Breast epithelium (tissue), 4 donors: ENCODE data around the gene CPTP. TPM values are rescaled to one million over a fixed set of nuclear protein-coding genes. Genes with fewer than 3 reads are reported as not detected.

ENCODE experiments used
- DNase-seq, 2 donors: peaks; one replicate each; pipeline ENCODE4 v3.0.0-alpha.2; 2019; ENCODE audit warnings: low spot score in 2 of 2
- H3K27ac ChIP-seq, 2 donors: fragments of 200-600 bp; sonication (generic) in 1 of 2; one replicate each; pipeline ENCODE4 v1.5.1; 2016 to 2019; ENCODE audit warnings: mild to moderate bottlenecking in 1 of 2
- H3K27me3 ChIP-seq, 2 donors: fragments of 200-600 bp; sonication (generic) in 1 of 2; one replicate each; pipeline versions ENCODE4 v1.5.1 to v1.6.0; 2017 to 2019; ENCODE audit warnings: control low read depth in 1 of 2, mild to moderate bottlenecking in 1 of 2
- H3K36me3 ChIP-seq: fragments of 200-600 bp; one replicate; pipeline ENCODE4 v1.5.1; 2019
- H3K4me1 ChIP-seq, 2 donors: fragments of 200-600 bp; sonication (generic); one replicate each; pipeline ENCODE4 v1.5.1; 2016 to 2019; ENCODE audit warnings: control low read depth in 1 of 2
- H3K4me3 ChIP-seq, 3 donors: fragments of 200-600 bp; sonication (generic); 1 replicate in 2 of 3; 2 replicates in 1 of 3; pipeline ENCODE4 v1.5.1; 2016 to 2019; ENCODE audit warnings: mild to moderate bottlenecking in 3 of 3, moderate library complexity in 2 of 3
- H3K9me3 ChIP-seq, 2 donors: fragments of 200-600 bp; sonication (generic) in 1 of 2; one replicate each; pipeline ENCODE4 v1.5.1; 2016 to 2019; ENCODE audit warnings: control low read depth in 1 of 2
- POLR2A ChIP-seq: fragments of 450-650 bp; IDR thresholded peaks from one replicate; pipeline ENCODE4 v1.6.1; 2016; ENCODE audit warnings: antibody characterized with exemption, mild to moderate bottlenecking, moderate library complexity
- POLR2AphosphoS5 ChIP-seq, 3 donors: sonication (generic); formaldehyde crosslinking; IDR thresholded peaks; one replicate each; pipeline ENCODE4 v1.6.1; 2017; ENCODE audit warnings: antibody characterized with exemption in 3 of 3
- intact Hi-C: fragments of 100-400 bp; cut with DNase I; formaldehyde crosslinking; loops from one replicate; pipeline ENCODE4 v1.15.1; 2023; ENCODE audit warnings: low total_unique reads
- total RNA-seq, 3 donors: library from RNA; depleted of rRNA; stranded (reverse); fragments of >200 nt; gene quantifications; one replicate each; pipeline ENCODE4 v1.1.0, GENCODE V29; 2016
- TF ChIP-seq, protein P1 (sequence below), 3 donors: fragments of 450-650 bp; IDR thresholded peaks; one replicate each; pipeline ENCODE4 v1.5.1; 2016 to 2017; ENCODE audit warnings: antibody characterized with exemption in 3 of 3, mild to moderate bottlenecking in 3 of 3, moderate library complexity in 3 of 3

Gene CPTP
- total RNA-seq, 3 donors from 2014 or later, result 9.0 to 16.4 (median 13.4) TPM

DNA sequence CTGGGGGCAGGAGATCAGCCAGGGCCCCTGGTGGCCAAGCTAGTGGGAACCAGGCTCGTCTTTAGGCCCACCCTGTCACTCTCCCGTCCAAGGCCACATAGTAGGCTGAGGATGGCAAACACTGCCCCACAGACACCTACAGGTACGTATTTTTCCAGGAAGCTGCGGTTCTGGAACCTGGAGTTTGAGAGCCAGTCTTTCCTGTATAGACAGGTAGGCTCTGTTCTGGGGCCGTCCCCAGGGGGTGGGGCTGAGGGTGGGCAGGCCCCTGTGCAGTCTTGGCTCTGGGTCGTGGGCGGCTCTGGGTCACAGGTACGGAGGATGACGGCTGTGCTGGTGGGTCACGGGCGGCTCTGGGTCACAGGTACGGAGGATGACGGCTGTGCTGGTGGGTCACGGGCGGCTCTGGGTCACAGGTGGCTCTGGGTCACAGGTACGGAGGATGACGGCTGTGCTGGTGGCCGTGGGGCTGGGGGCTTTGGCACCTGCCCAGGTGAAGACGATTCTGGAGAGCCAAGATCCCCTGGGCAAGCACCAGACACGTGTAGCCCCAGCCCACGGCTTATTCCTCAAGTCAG lies 14.0 kb upstream of the CPTP start:
- Histone ChIP-seq H3K36me3 (peaks cover 5% of the 10 kb centered on the region), H3K4me1 (peaks cover 18 to 21% of the 10 kb centered on the region in 2 donors), H3K27me3 (no peaks in the 10 kb centered on the region), H3K9me3 (no peaks in the 10 kb centered on the region), H3K4me3 (no peak overlapping the region), H3K27ac (peak overlapping the region; percentile 90 to 93)
- peak in 1 of 2 donors; percentile 60 for DNase-seq
- TF ChIP-seq, protein P1, sequence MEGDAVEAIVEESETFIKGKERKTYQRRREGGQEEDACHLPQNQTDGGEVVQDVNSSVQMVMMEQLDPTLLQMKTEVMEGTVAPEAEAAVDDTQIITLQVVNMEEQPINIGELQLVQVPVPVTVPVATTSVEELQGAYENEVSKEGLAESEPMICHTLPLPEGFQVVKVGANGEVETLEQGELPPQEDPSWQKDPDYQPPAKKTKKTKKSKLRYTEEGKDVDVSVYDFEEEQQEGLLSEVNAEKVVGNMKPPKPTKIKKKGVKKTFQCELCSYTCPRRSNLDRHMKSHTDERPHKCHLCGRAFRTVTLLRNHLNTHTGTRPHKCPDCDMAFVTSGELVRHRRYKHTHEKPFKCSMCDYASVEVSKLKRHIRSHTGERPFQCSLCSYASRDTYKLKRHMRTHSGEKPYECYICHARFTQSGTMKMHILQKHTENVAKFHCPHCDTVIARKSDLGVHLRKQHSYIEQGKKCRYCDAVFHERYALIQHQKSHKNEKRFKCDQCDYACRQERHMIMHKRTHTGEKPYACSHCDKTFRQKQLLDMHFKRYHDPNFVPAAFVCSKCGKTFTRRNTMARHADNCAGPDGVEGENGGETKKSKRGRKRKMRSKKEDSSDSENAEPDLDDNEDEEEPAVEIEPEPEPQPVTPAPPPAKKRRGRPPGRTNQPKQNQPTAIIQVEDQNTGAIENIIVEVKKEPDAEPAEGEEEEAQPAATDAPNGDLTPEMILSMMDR (IDR thresholded peaks at IDR 0.05), result no peak
- TF ChIP-seq POLR2A, result no peak
- no peak for TF ChIP-seq POLR2AphosphoS5 (IDR thresholded peaks at IDR 0.05)
- intact Hi-C loops, result no loop called here

GRCh38 chr1:1311107-1312104 lies 13.2 kb upstream of the CPTP start:
- no peaks in the 10 kb centered on the region for H3K27me3 ChIP-seq
- no peaks in the 10 kb centered on the region for H3K9me3 ChIP-seq
- no peak overlapping the region for H3K4me3 ChIP-seq
- intact Hi-C loops, result no loop called here
- peaks cover 5% of the 10 kb centered on the region for H3K36me3 ChIP-seq
- H3K27ac ChIP-seq, result peak overlapping the region; percentile 32 to 90
- H3K4me1 ChIP-seq, result peaks cover 10 to 13% of the 10 kb centered on the region in 2 donors
- DNase-seq, result no peak
- TF ChIP-seq POLR2AphosphoS5 (IDR thresholded peaks at IDR 0.05) (no peak), POLR2A (no peak)
- TF ChIP-seq, protein P1 (IDR thresholded peaks at IDR 0.05), result no peak

DNA sequence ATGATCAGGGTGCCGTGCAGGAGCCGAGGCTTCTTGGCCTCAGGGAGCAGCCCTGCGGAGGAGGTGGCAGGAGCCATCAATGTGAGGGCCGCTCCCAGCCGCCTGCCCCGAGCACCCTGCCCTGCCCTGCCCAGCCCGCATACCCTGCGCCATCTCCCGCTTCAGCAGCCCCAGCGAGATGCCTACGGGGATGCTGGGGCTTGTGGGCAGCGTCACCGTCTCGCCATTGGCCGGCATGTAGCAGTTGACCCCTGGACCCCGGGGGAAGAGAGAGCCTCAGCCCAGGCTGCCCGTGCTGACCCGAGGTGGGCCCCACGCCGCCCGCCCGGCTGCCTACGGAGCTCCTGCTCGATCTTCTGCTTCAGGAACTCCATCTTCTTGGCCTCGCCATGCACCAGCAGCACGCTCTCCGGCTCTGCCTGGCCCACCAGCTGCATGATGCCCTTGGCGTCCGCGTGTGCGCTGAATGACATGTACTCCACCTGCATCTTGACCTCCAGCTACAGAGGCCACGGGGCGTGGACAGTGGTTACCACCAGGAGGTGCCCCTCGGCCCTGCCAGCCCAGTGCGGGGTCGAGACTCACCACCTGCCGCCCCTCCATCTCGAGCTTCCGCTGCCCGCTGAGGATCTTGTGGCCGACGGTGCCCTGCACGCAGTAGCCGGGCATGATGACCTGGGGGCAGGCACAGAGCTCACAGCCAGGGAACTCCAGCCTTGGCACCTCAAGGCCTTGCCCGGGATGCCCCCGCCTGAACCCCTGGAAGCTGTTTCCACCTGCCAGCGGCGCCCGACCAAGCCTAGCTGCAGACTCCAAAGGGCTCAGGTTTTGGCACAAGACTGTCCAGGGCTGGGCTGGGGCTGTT lies 11.9 kb upstream of the CPTP start:
- Histone ChIP-seq H3K4me3 (no peak overlapping the region), H3K36me3 (peaks cover 5% of the 10 kb centered on the region), H3K4me1 (peaks cover 3 to 8% of the 10 kb centered on the region in 2 donors), H3K27ac (no peak overlapping the region), H3K9me3 (no peaks in the 10 kb centered on the region), H3K27me3 (no peaks in the 10 kb centered on the region)
- TF ChIP-seq POLR2AphosphoS5 (IDR thresholded peaks at IDR 0.05) (no peak), POLR2A (no peak)
- TF ChIP-seq, protein P1 (IDR thresholded peaks at IDR 0.05), result no peak
- intact Hi-C loops, result no loop called here
- DNase-seq, result no peak

DNA sequence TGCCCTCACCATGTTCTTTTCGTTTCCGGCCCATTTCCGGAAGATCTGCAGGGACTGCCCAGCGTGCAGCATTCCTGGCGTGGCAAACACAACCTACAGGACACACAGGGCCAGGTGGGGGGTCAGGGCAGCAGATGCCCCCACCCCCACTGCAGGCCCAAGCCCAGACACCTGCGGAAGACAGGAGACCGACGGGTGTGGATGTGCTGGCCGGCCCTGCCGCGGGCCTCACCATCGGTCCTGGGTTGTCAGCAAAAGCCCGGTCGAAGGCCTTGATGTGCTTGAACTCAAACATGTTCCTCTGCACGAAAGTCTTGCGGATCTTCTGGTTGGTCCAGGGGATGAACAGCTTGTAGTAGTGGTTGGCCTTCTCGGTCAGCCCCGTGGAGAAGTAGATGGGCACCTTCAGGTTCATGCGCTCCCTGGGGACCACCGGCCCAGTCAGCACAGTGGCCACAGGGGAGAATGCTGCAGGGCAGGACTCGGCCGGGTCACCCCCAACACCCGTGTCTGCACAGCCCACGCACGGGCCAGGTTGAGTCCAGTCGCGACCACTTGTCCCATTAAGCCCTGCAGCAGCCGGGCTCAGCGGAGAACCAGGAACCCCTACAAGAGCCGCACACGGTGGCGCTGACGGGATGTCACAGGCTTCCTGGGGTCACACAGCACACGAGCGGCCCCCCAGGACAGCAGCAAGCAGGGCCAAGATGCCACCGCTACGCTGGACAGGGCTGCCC lies 10.9 kb upstream of the CPTP start:
- no peak overlapping the region for H3K27ac ChIP-seq
- H3K9me3 ChIP-seq, result no peaks in the 10 kb centered on the region
- intact Hi-C loops, result no loop called here
- H3K27me3 ChIP-seq, result no peaks in the 10 kb centered on the region
- H3K4me1 ChIP-seq, result peaks cover 3 to 18% of the 10 kb centered on the region in 2 donors
- peaks cover 5% of the 10 kb centered on the region for H3K36me3 ChIP-seq
- no peak overlapping the region for H3K4me3 ChIP-seq
- TF ChIP-seq, protein P1 (IDR thresholded peaks at IDR 0.05), result no peak
- no peak for DNase-seq
